ENCODE data around the gene PKD1.

PKD1 gene

DNA sequence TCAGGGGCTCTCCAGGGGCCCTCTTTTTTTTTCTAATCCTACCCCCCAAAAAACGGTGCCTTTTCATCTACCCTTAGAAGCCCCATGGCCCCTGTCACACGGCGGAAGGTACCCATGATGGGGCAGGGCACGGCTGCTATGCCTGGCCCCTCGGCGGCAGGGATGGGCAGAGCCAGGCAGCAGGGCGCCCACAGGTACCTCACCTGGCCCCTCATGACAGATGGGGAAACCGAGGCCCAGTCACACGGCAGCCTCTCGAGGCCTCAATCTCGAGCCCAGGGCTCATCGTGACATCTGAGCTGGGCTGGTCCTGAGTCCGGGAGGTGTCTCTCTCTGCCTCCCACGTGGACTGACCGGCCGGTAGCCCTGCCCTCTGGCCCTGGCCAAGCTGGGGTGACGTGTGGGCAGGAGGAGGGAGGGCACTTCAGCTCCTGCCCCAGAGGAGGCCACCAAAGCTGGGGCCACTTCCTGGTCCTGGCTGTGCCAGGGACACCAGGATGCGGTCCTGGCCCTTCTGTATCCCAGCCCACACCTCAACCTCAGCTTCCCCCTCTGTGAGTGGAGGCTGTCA is 31.5 kb upstream of the PKD1 start:
- no peak for DNase-seq

- no peak for DNase-seq
These were observed 30.8 kb upstream of the PKD1 start for GRCh38 chr16:2166263-2167067.

GRCh38 chr16:2165861-2166260 is 30.2 kb upstream of the PKD1 start:
- DNase-seq: no peak

DNA sequence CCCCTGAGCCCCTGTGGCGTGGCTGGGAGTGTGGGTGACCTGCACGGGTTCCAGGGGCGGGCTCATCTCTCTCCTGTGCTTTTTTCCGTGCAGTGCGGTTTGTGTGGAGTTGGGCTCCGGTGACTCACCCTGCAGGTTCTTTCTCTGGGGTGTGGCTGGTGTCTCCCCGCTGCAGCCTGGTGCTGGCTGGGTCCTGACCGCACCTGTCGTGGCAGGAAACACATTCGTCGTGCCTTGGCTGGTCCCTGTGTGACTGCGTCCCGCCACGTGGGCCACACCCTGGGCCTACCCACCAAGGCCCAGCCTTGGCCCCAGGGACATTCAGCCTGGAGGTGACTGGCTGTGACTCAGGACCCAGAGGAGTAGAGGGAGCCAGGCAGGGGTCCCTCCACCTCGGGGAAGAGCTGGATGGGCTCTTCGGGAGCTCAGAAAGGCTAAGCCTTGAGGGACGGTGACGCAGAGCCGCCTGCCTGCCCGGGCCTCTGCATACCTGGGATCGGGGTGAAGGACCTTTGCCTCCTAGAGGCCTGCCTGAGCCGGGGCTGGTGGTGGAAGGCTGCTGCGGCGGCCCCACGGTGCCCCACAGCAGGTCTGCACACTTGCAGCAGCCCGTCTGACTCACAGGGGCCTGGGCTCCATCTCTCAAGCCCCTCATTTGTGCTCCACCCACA is 27.6 kb upstream of the PKD1 start:
- no peak for DNase-seq

GRCh38 chr16:2162676-2163118 is 27.0 kb upstream of the PKD1 start:
- DNase-seq: no peak

GRCh38 chr16:2161911-2162310 is 26.2 kb upstream of the PKD1 start:
- no peak for DNase-seq

DNA sequence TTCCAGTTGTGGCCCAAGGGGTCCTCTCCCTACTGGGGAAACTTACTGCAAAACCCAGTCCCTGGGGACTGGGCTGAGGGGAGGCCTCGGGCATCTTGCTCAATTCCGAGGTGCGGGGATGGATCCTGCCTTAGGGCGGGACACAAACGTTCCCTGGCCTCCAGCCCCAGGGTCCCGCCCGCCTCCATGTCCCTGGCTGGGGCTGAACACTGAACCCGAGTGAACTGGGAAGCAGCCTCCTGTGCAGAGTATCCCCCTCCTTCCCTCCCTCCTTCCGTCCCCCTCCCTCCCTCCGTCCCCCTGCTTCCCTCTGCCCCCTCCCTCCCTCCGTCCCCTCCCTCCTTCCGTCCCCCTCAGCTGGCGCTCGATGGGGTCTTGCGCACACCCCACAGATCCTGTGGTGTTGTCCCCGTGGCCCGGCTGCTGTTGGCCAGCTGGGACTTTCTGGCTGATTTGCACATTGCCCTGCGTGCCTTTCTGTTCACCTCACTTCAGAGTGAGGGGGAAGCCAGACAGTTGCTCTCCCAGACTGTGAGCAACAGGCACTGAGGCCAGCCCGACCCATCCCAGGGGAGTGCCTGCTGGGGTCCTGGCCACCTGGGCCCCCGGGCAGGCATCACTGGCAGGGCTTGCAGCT is 25.3 kb upstream of the PKD1 start:
- no peak for DNase-seq

DNA sequence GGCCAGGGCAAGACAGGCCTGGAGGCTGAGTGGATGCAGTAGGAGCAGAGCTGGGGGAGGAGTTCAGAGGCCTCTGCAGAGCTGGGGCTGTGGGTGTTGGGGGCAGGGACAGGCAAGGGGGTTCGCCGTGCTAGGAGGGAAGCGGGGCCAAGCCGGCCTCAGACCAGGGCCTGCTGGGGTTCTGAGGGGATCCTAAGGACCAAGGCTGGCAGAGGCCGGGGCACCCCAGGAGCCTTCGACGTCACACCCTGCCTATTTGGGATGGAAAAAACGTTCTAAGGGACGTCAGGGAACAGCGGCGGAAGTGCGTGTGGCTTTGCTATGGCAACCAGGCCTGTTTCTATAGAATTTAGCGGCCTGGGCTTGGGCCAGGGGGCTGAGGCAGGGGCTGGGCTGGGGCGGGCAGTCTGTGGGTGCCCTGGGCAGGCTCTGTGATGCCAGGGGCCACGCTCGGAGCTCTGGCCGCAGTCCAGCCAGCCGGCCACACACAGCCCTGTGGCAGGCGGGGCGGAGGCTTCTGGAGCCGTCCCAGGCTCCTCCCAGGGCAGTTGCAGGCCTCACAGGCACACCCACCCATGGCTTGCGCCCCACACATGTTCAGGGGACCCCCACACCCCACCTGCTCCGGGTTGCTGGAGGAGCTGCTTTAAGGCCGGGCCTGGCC is 23.6 kb upstream of the PKD1 start:
- DNase-seq: no peak

- DNase-seq: no peak
These were observed 22.6 kb upstream of the PKD1 start for GRCh38 chr16:2158262-2158638.

DNA sequence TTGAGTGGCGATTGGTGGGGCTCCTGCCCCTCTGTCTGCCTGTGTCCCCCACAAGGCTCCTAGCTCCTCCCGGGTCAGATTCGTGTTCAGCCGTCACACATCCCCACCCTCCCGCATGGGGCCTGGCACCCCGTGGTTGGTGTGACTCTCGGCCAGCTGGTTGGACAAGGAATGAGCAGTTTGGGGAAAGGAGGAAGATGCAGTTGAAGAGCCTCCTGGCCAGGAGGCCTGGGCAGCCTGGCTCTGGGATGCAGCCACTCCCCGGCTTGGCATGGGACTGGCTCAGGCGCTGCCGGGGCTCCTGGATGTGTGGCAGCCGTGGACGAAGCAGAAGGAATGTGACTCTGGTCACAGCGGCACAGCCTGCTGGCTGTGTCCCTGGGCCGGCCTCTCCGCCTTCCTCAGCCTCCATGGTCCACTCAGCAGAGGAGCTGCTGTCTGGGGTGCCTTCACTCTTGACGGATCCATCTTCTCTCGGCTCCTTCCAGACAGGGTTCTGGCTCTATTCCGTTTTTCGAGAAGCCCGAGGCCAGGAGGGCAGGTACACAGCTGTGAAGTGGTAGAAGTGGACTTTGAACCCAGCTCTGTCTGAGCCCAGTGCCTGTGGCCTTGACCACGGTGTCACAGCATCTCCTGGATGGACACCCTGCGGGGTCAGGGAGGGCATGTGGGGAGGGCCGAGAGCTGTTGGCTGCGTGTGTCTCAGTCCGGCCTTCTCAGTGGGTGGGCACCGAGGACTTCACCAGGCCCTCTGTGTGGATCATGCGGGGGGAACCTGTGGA is 22.0 kb upstream of the PKD1 start:
- no peak for DNase-seq

- no peak for DNase-seq
These were observed 21.1 kb upstream of the PKD1 start for GRCh38 chr16:2156849-2157224.

DNA sequence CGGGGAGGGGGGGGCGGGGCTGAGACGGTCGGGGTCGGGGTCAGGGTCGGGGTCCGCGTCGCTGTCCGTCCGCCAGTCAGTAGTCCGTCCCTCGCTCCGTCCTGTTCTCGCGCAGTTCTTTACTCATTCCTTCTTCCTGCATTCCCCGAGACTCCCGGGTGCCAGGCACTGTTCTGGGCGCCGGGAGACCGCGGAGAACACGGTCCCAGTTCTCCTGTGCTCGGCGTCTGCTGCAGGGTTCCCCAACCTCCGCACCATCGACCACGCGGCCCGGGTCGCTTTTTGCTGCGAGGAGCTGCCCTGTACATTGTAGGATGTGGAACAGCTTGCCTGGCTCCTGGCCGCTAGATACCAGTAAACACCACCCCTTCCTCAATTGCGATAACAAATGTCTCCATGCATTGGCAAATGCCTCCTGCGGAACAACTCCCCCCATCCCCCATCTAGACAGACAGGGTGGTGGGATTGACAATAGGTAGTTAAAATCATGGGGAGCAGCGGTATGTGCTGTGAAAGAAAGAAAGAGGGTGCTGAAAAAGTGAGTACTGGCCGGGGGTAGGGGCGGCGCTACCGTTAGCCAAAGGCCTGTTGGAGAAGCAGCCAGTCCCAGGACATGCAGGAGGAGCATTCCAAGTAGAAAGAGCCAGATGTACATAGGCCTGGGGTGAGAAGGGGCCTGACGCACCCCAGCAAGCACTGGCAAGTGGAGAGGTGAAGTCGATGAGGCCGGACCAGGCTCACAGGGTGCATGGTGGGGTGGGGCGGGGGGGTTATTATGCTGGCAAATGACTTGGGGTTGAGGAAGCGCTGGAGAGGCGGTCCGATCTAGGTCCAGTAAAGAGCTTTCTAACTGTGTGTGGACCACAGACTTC is 20.5 kb upstream of the PKD1 start:
- no peak for DNase-seq

- DNase-seq: peak; percentile 100
These were observed 19.6 kb upstream of the PKD1 start, which contains the start of gene TRAF7 for GRCh38 chr16:2155091-2155950. Gene TRAF7 (plus strand): TSS chr16:2155782. CDS start chr16:2163921, 8,139 bp downstream.

DNA sequence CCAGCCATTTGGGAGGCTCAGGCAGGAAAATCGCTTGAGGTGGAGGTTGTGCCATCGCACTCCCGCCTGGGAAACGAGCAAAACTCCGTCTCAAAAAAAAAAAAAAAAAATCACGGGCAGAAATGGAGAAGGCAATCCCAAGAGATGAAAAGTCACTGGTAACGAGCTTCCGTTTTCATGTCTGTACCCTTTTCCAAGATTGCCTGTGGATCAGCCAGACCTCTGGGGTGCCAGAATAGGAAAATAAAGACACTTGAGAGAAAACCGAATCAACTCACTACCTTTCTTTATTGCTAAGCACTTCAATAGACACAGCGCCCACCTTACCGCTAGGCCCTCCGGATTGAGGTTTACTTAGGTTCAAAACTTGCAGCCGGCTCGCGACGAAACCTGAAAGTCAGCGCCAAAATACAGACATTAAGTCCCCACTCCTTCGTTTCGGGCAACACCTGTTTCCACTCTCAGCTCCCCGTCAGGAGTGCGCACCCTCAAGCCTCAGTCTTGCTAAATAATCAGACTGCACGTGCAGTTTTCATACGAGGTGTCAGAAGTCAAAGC is 18.9 kb upstream of the PKD1 start:
- no peak for DNase-seq

GRCh38 chr16:2152695-2153506 is 17.2 kb upstream of the PKD1 start:
- DNase-seq: no peak

DNA sequence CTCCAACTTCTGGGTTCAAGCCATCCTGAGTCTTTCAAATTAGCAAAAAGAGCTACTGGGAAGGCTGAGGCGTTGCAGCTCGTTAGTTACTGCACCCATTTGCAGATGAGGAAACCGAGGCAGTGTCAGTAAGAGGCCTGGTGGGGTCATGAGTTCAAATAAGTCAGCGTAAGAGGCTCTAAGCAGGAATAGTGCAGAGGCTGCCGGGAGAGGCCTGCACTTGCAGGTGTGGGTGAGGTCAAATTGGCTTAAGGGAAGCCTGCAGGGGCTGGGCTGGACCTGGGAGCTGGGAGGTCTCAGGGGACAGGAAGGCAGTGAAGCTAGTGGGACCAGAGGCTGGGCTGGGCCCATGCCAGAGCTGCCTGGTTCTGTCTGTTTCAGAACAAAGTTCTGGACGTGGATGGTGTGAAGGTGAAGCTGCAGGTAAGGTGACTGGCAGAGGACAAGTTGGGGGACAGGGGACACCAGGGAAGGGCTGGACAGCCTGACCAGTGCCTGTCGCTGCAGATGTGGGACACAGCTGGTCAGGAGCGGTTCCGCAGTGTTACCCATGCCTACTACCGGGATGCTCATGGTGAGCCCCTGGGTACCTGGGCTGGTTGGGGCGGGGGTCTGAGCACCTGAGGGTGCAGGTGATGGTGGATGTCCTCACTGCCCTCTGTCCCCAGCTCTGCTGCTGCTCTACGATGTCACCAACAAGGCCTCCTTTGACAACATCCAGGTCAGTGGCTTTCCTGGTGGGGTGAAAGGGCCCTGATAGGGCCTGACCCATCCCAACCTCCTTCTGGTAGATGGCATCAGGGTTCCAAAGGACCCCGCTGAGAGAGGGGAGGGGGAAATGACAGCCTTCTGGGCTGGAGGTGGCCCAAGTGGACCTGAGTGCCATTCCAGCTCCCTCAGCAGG is 15.7 kb upstream of the PKD1 start:
- no peak for DNase-seq

- no peak for DNase-seq
These were observed 14.9 kb upstream of the PKD1 start for GRCh38 chr16:2150418-2151187.

Data from NCI-H187 treated with DMSO at 0.1 percent for 48 hours (cell line).